ENCODE results near the gene CCDC183. TPM values are rescaled to one million over a fixed set of nuclear protein-coding genes. Genes with fewer than 3 reads are reported as not detected.
A peak's percentile ranks its signal among the peaks of the same experiment; 100 is the strongest.

The CCDC183 gene
- total and polyA plus RNA-seq, 4 experiments from 2014 or later: 0.64 to 2.5 (median 1.6) TPM

GRCh38 chr9:136847826-136848392 lies 51.8 kb downstream of the CCDC183 start:
- Mint-ChIP-seq H3K4me3 (peak overlapping the region; percentile 76 to 94 (median 85)), H3K4me1 (peaks cover 10 to 34% (median 16%) of the 10 kb centered on the region in 4 donors), H3K27ac (peak overlapping the region in 6 of 7 donors; percentile 29 to 96 (median 80)), H3K36me3 (peaks cover 0 to 10% of the 10 kb centered on the region in 2 donors), H3K9me3 (peaks cover 0 to 2% (median 0%) of the 10 kb centered on the region in 8 donors), H3K27me3 (peaks cover 6 to 10% of the 10 kb centered on the region in 2 donors)
- Histone ChIP-seq H3K4me3 (ENCODE audit: low read length in 2 of 2) (peak overlapping the region; percentile 42 to 85), H3K27ac (ENCODE audit: low read depth, low read length) (no peak overlapping the region), H3K36me3 (ENCODE audit: insufficient read depth, low read length) (no peaks in the 10 kb centered on the region), H3K9me3 (ENCODE audit: control insufficient read depth in 1 of 2, low read length in 2 of 2) (no peaks in the 10 kb centered on the region), H3K4me1 (ENCODE audit: insufficient read depth, low read length) (peaks cover 33% of the 10 kb centered on the region), H3K27me3 (ENCODE audit: insufficient read depth, low read length) (no peaks in the 10 kb centered on the region)
- ChIA-PET CTCF (ENCODE audit: partially characterized antibody) (interaction anchor here (0.6 to 2.1 kb wide), 3 partner anchors 11 to 187 kb away, joined by 3 to 5 read pairs (median 5); no protein-coding TSS in a partner anchor), POLR2A (ENCODE audit: partially characterized antibody) (interaction anchor here (0.9 to 2.0 kb wide), 6 partner anchors 12 to 148 kb away, joined by 3 to 10 read pairs (median 6); partner anchors contain the start of genes CLIC3, FBXW5 and RABL6)
- intact Hi-C loops (cut with micrococcal nuclease): loop anchor here (5.0 kb wide), 1 partner anchor 239 kb away; the partner anchor contains the start of gene MAN1B1
- DNase-seq: peak; percentile 47 to 77 (median 61)

GRCh38 chr9:136848393-136849037 lies 52.4 kb downstream of the CCDC183 start:
- DNase-seq: peak in 3 of 5 donors; percentile 23 to 47 (median 30)
- Mint-ChIP-seq H3K36me3 (peaks cover 0 to 10% of the 10 kb centered on the region in 2 donors), H3K27ac (peak overlapping the region in 4 of 7 donors; percentile 48 to 96 (median 62)), H3K4me1 (peaks cover 9 to 30% (median 15%) of the 10 kb centered on the region in 4 donors), H3K27me3 (peaks cover 5 to 10% of the 10 kb centered on the region in 2 donors), H3K4me3 (peak overlapping the region; percentile 79 to 94 (median 91)), H3K9me3 (peaks cover 0 to 2% (median 0%) of the 10 kb centered on the region in 8 donors)
- Histone ChIP-seq H3K36me3 (ENCODE audit: insufficient read depth, low read length) (no peaks in the 10 kb centered on the region), H3K27ac (ENCODE audit: low read depth, low read length) (peak overlapping the region; percentile 47), H3K4me3 (ENCODE audit: low read length in 2 of 2) (peak overlapping the region; percentile 42 to 85), H3K27me3 (ENCODE audit: insufficient read depth, low read length) (no peaks in the 10 kb centered on the region), H3K4me1 (ENCODE audit: insufficient read depth, low read length) (peaks cover 27% of the 10 kb centered on the region), H3K9me3 (ENCODE audit: control insufficient read depth in 1 of 2, low read length in 2 of 2) (no peaks in the 10 kb centered on the region)
- ChIA-PET POLR2A (ENCODE audit: partially characterized antibody) (interaction anchor here (0.9 to 2.0 kb wide), 6 partner anchors 12 to 148 kb away, joined by 3 to 10 read pairs (median 6); partner anchors contain the start of genes CLIC3, FBXW5 and RABL6), CTCF (ENCODE audit: partially characterized antibody) (interaction anchor here (1.0 to 2.1 kb wide), 2 partner anchors 33 to 187 kb away, joined by 3 to 5 read pairs; no protein-coding TSS in a partner anchor)
- intact Hi-C loops (cut with micrococcal nuclease): loop anchor here (1.0 to 5.0 kb wide), 5 partner anchors 18 to 239 kb away; partner anchors contain the start of genes EDF1, FBXW5, MAN1B1 and TMEM141

GRCh38 chr9:136849038-136849959 lies 53.2 kb downstream of the CCDC183 start, which contains the start of gene PHPT1:
Gene PHPT1 (plus strand): TSS chr9:136849409. CDS start chr9:136849431, 22 bp downstream.
- intact Hi-C loops (cut with micrococcal nuclease): loop anchor here (1.0 to 5.0 kb wide), 5 partner anchors 17 to 238 kb away; partner anchors contain the start of genes EDF1, FBXW5, MAN1B1 and TMEM141
- peak within 1 kb of the TSS; percentile 89 to 94 (median 92) for H3K4me3 Mint-ChIP-seq
- Histone ChIP-seq H3K4me1 (ENCODE audit: insufficient read depth, low read length) (peaks cover 26% of the 10 kb centered on the region), H3K9me3 (ENCODE audit: control insufficient read depth in 1 of 2, low read length in 2 of 2) (no peaks in the 10 kb centered on the region), H3K4me3 (ENCODE audit: low read length in 2 of 2) (peak within 1 kb of the TSS; percentile 54 to 85), H3K36me3 (ENCODE audit: insufficient read depth, low read length) (no peaks in the 10 kb centered on the region), H3K27me3 (ENCODE audit: insufficient read depth, low read length) (no peaks in the 10 kb centered on the region), H3K27ac (ENCODE audit: low read depth, low read length) (peak within 1 kb of the TSS; percentile 47)
- peak; percentile 96 to 99 (median 97) for DNase-seq
- H3K36me3 Mint-ChIP-seq: peaks cover 0 to 10% of the 10 kb centered on the region in 2 donors
- ChIA-PET POLR2A (ENCODE audit: partially characterized antibody) (interaction anchor here (1.0 to 1.4 kb wide), 7 partner anchors 12 to 95 kb away, joined by 3 to 7 read pairs (median 6); partner anchors contain the start of genes FBXW5, RABL6 and TRAF2), CTCF (ENCODE audit: partially characterized antibody) (interaction anchor here (1.2 kb wide), 1 partner anchor 180 kb away, joined by 3 read pairs; no protein-coding TSS in a partner anchor)
- H3K27me3 Mint-ChIP-seq: peaks cover 3 to 10% of the 10 kb centered on the region in 2 donors
- peaks cover 7 to 27% (median 12%) of the 10 kb centered on the region in 4 donors for H3K4me1 Mint-ChIP-seq
- peaks cover 0 to 2% (median 0%) of the 10 kb centered on the region in 8 donors for H3K9me3 Mint-ChIP-seq
- H3K27ac Mint-ChIP-seq: peak within 1 kb of the TSS; percentile 77 to 96 (median 93)

- POLR2A ChIA-PET (ENCODE audit: partially characterized antibody): interaction anchor here (1.0 to 1.4 kb wide), 5 partner anchors 11 to 94 kb away, joined by 3 to 7 read pairs (median 6); partner anchors contain the start of genes RABL6 and TRAF2
- no peaks in the 10 kb centered on the region for H3K9me3 ChIP-seq (ENCODE audit: control insufficient read depth in 1 of 2, low read length in 2 of 2)
- H3K27ac ChIP-seq (ENCODE audit: low read depth, low read length): no peak overlapping the region
- peaks cover 7 to 27% (median 14%) of the 10 kb centered on the region in 4 donors for H3K4me1 Mint-ChIP-seq
- peak overlapping the region in 5 of 7 donors; percentile 48 to 96 (median 88) for H3K27ac Mint-ChIP-seq
- CTCF ChIA-PET (ENCODE audit: partially characterized antibody): interaction anchor here (0.6 to 1.2 kb wide), 2 partner anchors 79 to 179 kb away, joined by 3 read pairs; no protein-coding TSS in a partner anchor
- H3K27me3 Mint-ChIP-seq: peaks cover 2 to 10% of the 10 kb centered on the region in 2 donors
- peaks cover 0 to 10% of the 10 kb centered on the region in 2 donors for H3K36me3 Mint-ChIP-seq
- peak overlapping the region; percentile 65 to 94 (median 91) for H3K4me3 Mint-ChIP-seq
- peaks cover 26% of the 10 kb centered on the region for H3K4me1 ChIP-seq (ENCODE audit: insufficient read depth, low read length)
- peak overlapping the region in 1 of 2 donors; percentile 41 for H3K4me3 ChIP-seq (ENCODE audit: low read length in 2 of 2)
- H3K27me3 ChIP-seq (ENCODE audit: insufficient read depth, low read length): no peaks in the 10 kb centered on the region
- DNase-seq: peak in 1 of 5 donors; percentile 45
- H3K36me3 ChIP-seq (ENCODE audit: insufficient read depth, low read length): no peaks in the 10 kb centered on the region
- H3K9me3 Mint-ChIP-seq: peaks cover 0 to 2% (median 0%) of the 10 kb centered on the region in 8 donors
- intact Hi-C loops (cut with micrococcal nuclease): loop anchor here (1.0 to 5.0 kb wide), 5 partner anchors 16 to 237 kb away; partner anchors contain the start of genes EDF1, FBXW5, MAN1B1 and TMEM141
These were observed 54.1 kb downstream of the CCDC183 start for GRCh38 chr9:136849960-136850865.

- peaks cover 26% of the 10 kb centered on the region for H3K4me1 ChIP-seq (ENCODE audit: insufficient read depth, low read length)
- no peak overlapping the region for H3K27ac ChIP-seq (ENCODE audit: low read depth, low read length)
- Mint-ChIP-seq H3K4me1 (peaks cover 7 to 27% (median 14%) of the 10 kb centered on the region in 4 donors), H3K4me3 (peak overlapping the region in 1 of 8 donors; percentile 39), H3K9me3 (peaks cover 0 to 2% (median 0%) of the 10 kb centered on the region in 8 donors), H3K27ac (no peak overlapping the region), H3K27me3 (peaks cover 0 to 10% of the 10 kb centered on the region in 2 donors), H3K36me3 (peaks cover 0 to 10% of the 10 kb centered on the region in 2 donors)
- ChIA-PET CTCF (ENCODE audit: partially characterized antibody) (interaction anchor here (0.6 to 1.2 kb wide), 3 partner anchors 9 to 178 kb away, joined by 3 to 4 read pairs (median 3); partner anchors contain the start of gene AJM1), POLR2A (ENCODE audit: partially characterized antibody) (interaction anchor here (1.1 to 1.4 kb wide), 3 partner anchors 10 to 43 kb away, joined by 3 to 7 read pairs (median 3); partner anchors contain the start of genes RABL6 and TRAF2)
- H3K27me3 ChIP-seq (ENCODE audit: insufficient read depth, low read length): no peaks in the 10 kb centered on the region
- intact Hi-C loops (cut with micrococcal nuclease): no loop called here
- no peaks in the 10 kb centered on the region for H3K36me3 ChIP-seq (ENCODE audit: insufficient read depth, low read length)
- DNase-seq: peak in 1 of 5 donors; percentile 31
- H3K4me3 ChIP-seq (ENCODE audit: low read length in 2 of 2): no peak overlapping the region
- H3K9me3 ChIP-seq (ENCODE audit: control insufficient read depth in 1 of 2, low read length in 2 of 2): no peaks in the 10 kb centered on the region
These were observed 55.0 kb downstream of the CCDC183 start for GRCh38 chr9:136850866-136851775.
